SU-DHL-6 (cell line): ENCODE data around the gene ISYNA1.

Source experiments
- H2AFZ ChIP-seq: fragments of 200-600 bp; sonication (generic); 2 replicates; pipeline ENCODE4 v1.6.1; 2014; ENCODE audit warnings: low read depth, mild to moderate bottlenecking, moderate library complexity, mixed read lengths, antibody characterized with exemption, low read length; ENCODE audit not compliant: severe bottlenecking
- H3F3A ChIP-seq: fragments of 200-600 bp; shearing (Covaris generic); 2 replicates; pipeline ENCODE4 v1.6.0; 2016; ENCODE audit warnings: antibody characterized with exemption, mild to moderate bottlenecking; ENCODE audit not compliant: insufficient read depth
- H3K27ac ChIP-seq: fragments of 200-600 bp; sonication (generic); 2 replicates; pipeline ENCODE4 v1.5.1; 2016; ENCODE audit warnings: low read depth, mild to moderate bottlenecking, low read length, moderate library complexity, mixed read lengths
- H3K27me3 ChIP-seq: fragments of 200-600 bp; sonication (generic), shearing (Covaris generic); 2 replicates; pipeline ENCODE4 v1.6.0; 2014; ENCODE audit warnings: mild to moderate bottlenecking, low read length
- H3K36me3 ChIP-seq: fragments of 200-600 bp; sonication (generic); 2 replicates; pipeline ENCODE4 v1.6.1; 2014; ENCODE audit warnings: mild to moderate bottlenecking, low read length, mixed read lengths
- H3K4me2 ChIP-seq: fragments of 300-600, 200-600 bp; shearing (Covaris generic), sonication (generic); 2 replicates; pipeline ENCODE4 v1.6.0; 2014; ENCODE audit warnings: low read length, low read depth, mild to moderate bottlenecking; ENCODE audit not compliant: poor library complexity, severe bottlenecking
- H3K4me3 ChIP-seq: fragments of 200-600 bp; sonication (generic); 2 replicates; pipeline ENCODE4 v1.5.1; 2014; ENCODE audit warnings: antibody characterized with exemption, low read length, mild to moderate bottlenecking, mixed read lengths; ENCODE audit not compliant: insufficient read depth, poor library complexity, severe bottlenecking
- H3K79me2 ChIP-seq: fragments of 200-600 bp; sonication (generic); 2 replicates; pipeline ENCODE4 v1.6.1; 2014; ENCODE audit warnings: mild to moderate bottlenecking, low read length, moderate library complexity; ENCODE audit not compliant: insufficient read depth
- H3K9ac ChIP-seq: fragments of 200-600 bp; sonication (generic); 2 replicates; pipeline ENCODE4 v1.7.0; 2014; ENCODE audit warnings: mild to moderate bottlenecking, low read length
- H3K9me2 ChIP-seq: fragments of 200-600 bp; sonication (generic); replicated peaks from 2 replicates; pipeline ENCODE4 v1.6.1; 2014; ENCODE audit warnings: low read length; ENCODE audit not compliant: insufficient read depth
- H3K9me3 ChIP-seq: fragments of 200-600 bp; sonication (generic); 2 replicates; pipeline ENCODE4 v1.6.1; 2014; ENCODE audit warnings: low read length, mixed read lengths; ENCODE audit not compliant: insufficient read depth
- H4K20me1 ChIP-seq: fragments of 200-600 bp; sonication (generic); 2 replicates; pipeline ENCODE4 v1.6.1; 2014; ENCODE audit warnings: low read depth, mild to moderate bottlenecking, antibody characterized with exemption, low read length, moderate library complexity, mixed read lengths
- CTCF ChIP-seq: fragments of 200-600 bp; sonication (generic); IDR thresholded peaks from one replicate; pipeline ENCODE4 v1.5.1; 2017; ENCODE audit warnings: antibody characterized with exemption, mild to moderate bottlenecking, low read length, moderate library complexity; ENCODE audit not compliant: insufficient read depth, poor library complexity, severe bottlenecking
- EZH2phosphoT487 ChIP-seq: fragments of 200-600 bp; sonication (generic), shearing (Covaris generic); conservative IDR thresholded peaks from 2 replicates; pipeline ENCODE4 v1.6.1; 2018; ENCODE audit warnings: mild to moderate bottlenecking, antibody characterized with exemption, low read length, moderate library complexity, mixed read lengths

ISYNA1 gene

GRCh38 chr19:18384775-18385174, 53.2 kb downstream of the ISYNA1 start:
- H3K27ac ChIP-seq: no peak overlapping the region
- no peaks in the 10 kb centered on the region for H4K20me1 ChIP-seq
- H3K9me2 ChIP-seq: no peaks in the 10 kb centered on the region
- H3F3A ChIP-seq: no peaks in the 10 kb centered on the region
- no peak overlapping the region for H3K4me2 ChIP-seq
- H3K36me3 ChIP-seq: no peaks in the 10 kb centered on the region
- no peaks in the 10 kb centered on the region for H3K27me3 ChIP-seq
- TF ChIP-seq CTCF (no peak), EZH2phosphoT487 (no peak)
- no peak overlapping the region for H3K9ac ChIP-seq
- no peaks in the 10 kb centered on the region for H3K9me3 ChIP-seq
- no peak overlapping the region for H3K4me3 ChIP-seq
- H3K79me2 ChIP-seq: no peaks in the 10 kb centered on the region
- no peak overlapping the region for H2AFZ ChIP-seq
